ENCODE measurements around the gene CTNNA2. TPM values are rescaled to one million over a fixed set of nuclear protein-coding genes. Genes with fewer than 3 reads are reported as not detected.

CTNNA2 gene
- total and polyA plus RNA-seq, 2 of the 8 experiments (the other 6 are each of a cell fraction or from before 2014, with no cell fraction given): 3.9 to 9.0 TPM

DNA sequence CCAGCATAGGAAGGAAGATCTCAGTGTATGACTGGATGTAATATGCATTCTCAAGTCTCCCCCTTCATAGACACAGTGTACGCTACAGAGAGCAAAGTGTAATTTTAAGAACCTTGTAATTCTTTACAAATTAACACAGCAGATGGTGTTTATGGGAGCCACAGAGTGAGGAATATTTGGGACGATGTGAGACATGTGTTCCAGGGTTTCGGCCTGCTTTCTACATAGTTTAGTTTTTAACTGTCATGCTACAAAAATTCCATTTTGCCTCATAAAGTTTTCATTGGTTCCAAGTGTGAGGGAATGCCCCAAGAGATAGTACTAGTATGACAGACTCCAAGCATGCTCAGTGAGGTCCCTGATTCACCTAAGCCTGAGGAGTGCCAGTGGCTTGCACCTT, 867.9 kb downstream of the CTNNA2 start:
- no peaks in the 10 kb centered on the region for H3K4me1 ChIP-seq (replicated peaks in 1 of 4; ENCODE audit: control insufficient read depth in 3 of 4, insufficient read depth in 4 of 4, low read length in 3 of 4)
- H4K91ac ChIP-seq (replicated peaks; ENCODE audit: insufficient read length, low read length): no peak overlapping the region
- no peaks in the 10 kb centered on the region for H3K79me1 ChIP-seq (ENCODE audit: low read depth, low read length)
- H3K36me3 ChIP-seq (ENCODE audit: control insufficient read depth in 2 of 4, insufficient read depth in 4 of 4, low read length in 3 of 4): no peaks in the 10 kb centered on the region; a peak in 1 of 8 replicates
- no peak overlapping the region for H3K4ac ChIP-seq (replicated peaks; ENCODE audit: insufficient read length, low read depth, low read length)
- H3K9me3 ChIP-seq (ENCODE audit: insufficient read depth in 2 of 2, low read depth in 1 of 2, low read length in 1 of 2): no peaks in the 10 kb centered on the region
- 90% methylated on average over 3 of the region's 3 CpGs; no CpG with 5 or more reads in 1 of the 2 experiments for WGBS, 2 experiments (ENCODE audit: extremely low coverage in 1 of 2, insufficient coverage in 1 of 2, insufficient read length in 1 of 2, insufficient replicate concordance in 2 of 2, low coverage in 1 of 2, low lambda C conversion rate in 2 of 2, missing lambda C conversion rate in 1 of 2)
- no peak overlapping the region for H3K18ac ChIP-seq (ENCODE audit: extremely low read depth, low read length)
- no peak overlapping the region for H2BK15ac ChIP-seq (ENCODE audit: low read length)
- no peak overlapping the region for H2BK5ac ChIP-seq (ENCODE audit: low read depth, low read length)
- H2BK20ac ChIP-seq (ENCODE audit: low read length): no peak overlapping the region
- no peak overlapping the region for H3K23ac ChIP-seq (ENCODE audit: insufficient read length)
- DNase-seq (ENCODE audit: low read depth in 1 of 2, low spot score in 2 of 2) (no peak), FAIRE-seq (no peak)
- no peaks in the 10 kb centered on the region for H3K79me2 ChIP-seq (ENCODE audit: control insufficient read depth in 1 of 2, insufficient read depth in 2 of 2, low read length in 2 of 2)
- H4K20me1 ChIP-seq (replicated peaks in 1 of 2; ENCODE audit: control insufficient read depth in 1 of 2, insufficient read depth in 2 of 2, low read length in 2 of 2): no peaks in the 10 kb centered on the region
- no peak overlapping the region for H2AK5ac ChIP-seq (ENCODE audit: low read depth, low read length)
- no peaks in the 10 kb centered on the region for H3K27me3 ChIP-seq (replicated peaks in 1 of 4; ENCODE audit: control insufficient read depth in 3 of 4, extremely low read depth in 1 of 4, insufficient read depth in 3 of 4, low read length in 3 of 4)
- H3K4me3 ChIP-seq (ENCODE audit: extremely low read depth in 1 of 4, insufficient read depth in 2 of 4, low read depth in 3 of 4, low read length in 4 of 4): no peak overlapping the region
- no peak overlapping the region for H2BK120ac ChIP-seq (replicated peaks; ENCODE audit: low read depth, low read length)
- H2AFZ ChIP-seq (ENCODE audit: low read length): no peak overlapping the region
- no peak overlapping the region for H3K4me2 ChIP-seq (ENCODE audit: insufficient read depth in 1 of 2, low read depth in 2 of 2, low read length in 2 of 2)
- no peak overlapping the region for H3K27ac ChIP-seq (ENCODE audit: low read depth, low read length)
- ChIA-PET POLR2A (ENCODE audit: partially characterized antibody) (no interaction called here), CTCF (ENCODE audit: partially characterized antibody) (no interaction called here)
- H3K56ac ChIP-seq (replicated peaks; ENCODE audit: insufficient read length, low read depth, low read length): no peak overlapping the region
- H2BK12ac ChIP-seq (ENCODE audit: low read depth, low read length): no peak overlapping the region
- H3K14ac ChIP-seq (ENCODE audit: insufficient read length): no peak overlapping the region
- no peak overlapping the region for H3K9ac ChIP-seq (replicated peaks in 1 of 4; ENCODE audit: extremely low read depth in 1 of 4, low read depth in 3 of 4, low read length in 3 of 4)
- no peak overlapping the region for H4K8ac ChIP-seq (ENCODE audit: extremely low read depth, insufficient read depth, low read length)
- H4K5ac ChIP-seq (ENCODE audit: insufficient read length, low read depth, low read length): no peak overlapping the region
- no peaks in the 10 kb centered on the region for H3K23me2 ChIP-seq (ENCODE audit: low read depth, low read length)
- TF ChIP-seq MAX (IDR thresholded peaks at IDR 0.05): no peak
- TF ChIP-seq EP300 (IDR thresholded peaks at IDR 0.05; ENCODE audit: borderline replicate concordance in 1 of 2, low read depth in 2 of 2, low read length in 2 of 2): no peak
- TF ChIP-seq SIX5 (IDR thresholded peaks at IDR 0.05; ENCODE audit: low read depth, low read length): no peak
- TF ChIP-seq BCL11A (IDR thresholded peaks at IDR 0.05; ENCODE audit: low read depth in 2 of 2, low read length in 2 of 2): no peak
- TF ChIP-seq TBP (IDR thresholded peaks at IDR 0.05; ENCODE audit: low read depth, low read length): no peak
- TF ChIP-seq, protein P1, sequence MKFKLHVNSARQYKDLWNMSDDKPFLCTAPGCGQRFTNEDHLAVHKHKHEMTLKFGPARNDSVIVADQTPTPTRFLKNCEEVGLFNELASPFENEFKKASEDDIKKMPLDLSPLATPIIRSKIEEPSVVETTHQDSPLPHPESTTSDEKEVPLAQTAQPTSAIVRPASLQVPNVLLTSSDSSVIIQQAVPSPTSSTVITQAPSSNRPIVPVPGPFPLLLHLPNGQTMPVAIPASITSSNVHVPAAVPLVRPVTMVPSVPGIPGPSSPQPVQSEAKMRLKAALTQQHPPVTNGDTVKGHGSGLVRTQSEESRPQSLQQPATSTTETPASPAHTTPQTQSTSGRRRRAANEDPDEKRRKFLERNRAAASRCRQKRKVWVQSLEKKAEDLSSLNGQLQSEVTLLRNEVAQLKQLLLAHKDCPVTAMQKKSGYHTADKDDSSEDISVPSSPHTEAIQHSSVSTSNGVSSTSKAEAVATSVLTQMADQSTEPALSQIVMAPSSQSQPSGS (IDR thresholded peaks at IDR 0.05; ENCODE audit: low read length): no peak
- no peak for TF ChIP-seq RFX5 (IDR thresholded peaks at IDR 0.05; ENCODE audit: borderline replicate concordance, low read depth, low read length)
- no peak for TF ChIP-seq EGR1 (IDR thresholded peaks at IDR 0.05; ENCODE audit: borderline replicate concordance, low read depth, low read length)
- TF ChIP-seq TEAD4 (IDR thresholded peaks at IDR 0.05; ENCODE audit: low read depth, low read length): no peak
- TF ChIP-seq NANOG (IDR thresholded peaks at IDR 0.05; ENCODE audit: insufficient read depth, low read depth, low read length, poor library complexity, severe bottlenecking): no peak
- no peak for TF ChIP-seq FOSL1 (IDR thresholded peaks at IDR 0.05; ENCODE audit: insufficient read depth, low read depth, low read length)
- TF ChIP-seq CREB1 (IDR thresholded peaks at IDR 0.05): no peak
- no peak for TF ChIP-seq BACH1 (IDR thresholded peaks at IDR 0.05; ENCODE audit: low read length)
- TF ChIP-seq NRF1 (IDR thresholded peaks at IDR 0.05; ENCODE audit: low read depth, low read length): no peak

Measured in H1 (cell line).